Fibroblast of the aortic adventitia (primary cell): ENCODE data around the gene TPGS1. TPM values are rescaled to one million over a fixed set of nuclear protein-coding genes. Genes with fewer than 3 reads are reported as not detected.
A peak's percentile ranks its signal among the peaks of the same experiment; 100 is the strongest.

Experiments used
- DNase-seq: peaks from one replicate; pipeline ENCODE4 v3.0.0-alpha.2; 2010; ENCODE audit warnings: low read depth
- H3K4me3 ChIP-seq: 2 replicates; pipeline ENCODE4 v1.5.1; 2011; ENCODE audit warnings: low read depth, mild to moderate bottlenecking, control low read depth, low read length, moderate library complexity
- CTCF ChIP-seq: IDR thresholded peaks from 2 replicates; pipeline ENCODE4 v1.5.1; 2011; ENCODE audit warnings: mild to moderate bottlenecking, low read length, control low read depth, inconsistent platforms; ENCODE audit not compliant: insufficient read depth
- total RNA-seq: library from RNA; depleted of rRNA; stranded (reverse); fragments of >200 nt; gene quantifications from 2 replicates; pipeline ENCODE4 v1.2.3, GENCODE V29; 2012; ENCODE audit warnings: low replicate concordance

TPGS1 gene
- total RNA-seq, 1 donor, result 25.2 TPM

GRCh38 chr19:485077-485476 lies 22.2 kb upstream of the TPGS1 start:
- no peak overlapping the region for H3K4me3 ChIP-seq
- TF ChIP-seq CTCF, result no peak
- DNase-seq, result no peak

DNA sequence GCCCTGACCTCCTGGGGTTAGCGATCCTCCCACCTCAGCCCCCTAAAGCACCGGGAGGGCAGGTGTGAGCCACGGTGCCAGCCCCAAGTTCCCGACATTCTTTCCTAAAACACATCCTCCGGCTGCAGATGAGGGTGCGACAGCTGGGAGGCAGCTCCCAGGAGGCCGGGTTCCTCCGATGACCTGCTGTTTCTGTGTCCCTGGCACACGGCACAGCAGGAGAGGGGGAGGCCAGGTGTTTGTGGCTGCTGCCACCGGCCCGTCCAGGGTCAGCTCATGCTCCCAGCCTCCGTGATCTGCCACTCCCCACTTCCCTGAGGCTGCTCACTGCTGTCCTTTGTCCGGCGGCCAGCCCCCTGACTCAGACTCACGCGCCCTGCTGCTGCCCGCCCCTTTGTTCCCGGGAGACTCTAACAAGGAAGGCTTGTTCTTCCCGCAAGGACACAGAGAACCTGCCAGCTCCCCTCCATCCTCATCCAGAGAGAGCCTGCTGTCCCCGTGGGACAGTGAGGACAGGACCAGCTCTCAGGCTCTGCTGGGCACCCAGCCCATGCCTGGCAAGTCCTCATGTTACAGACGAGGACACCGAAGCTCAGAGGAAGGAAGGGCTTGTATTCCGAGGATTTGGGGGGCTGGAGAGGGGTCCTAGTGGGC lies 21.6 kb upstream of the TPGS1 start:
- H3K4me3 ChIP-seq, result peak overlapping the region; percentile 42
- DNase-seq, result peak; percentile 80
- TF ChIP-seq CTCF, result no peak

DNA sequence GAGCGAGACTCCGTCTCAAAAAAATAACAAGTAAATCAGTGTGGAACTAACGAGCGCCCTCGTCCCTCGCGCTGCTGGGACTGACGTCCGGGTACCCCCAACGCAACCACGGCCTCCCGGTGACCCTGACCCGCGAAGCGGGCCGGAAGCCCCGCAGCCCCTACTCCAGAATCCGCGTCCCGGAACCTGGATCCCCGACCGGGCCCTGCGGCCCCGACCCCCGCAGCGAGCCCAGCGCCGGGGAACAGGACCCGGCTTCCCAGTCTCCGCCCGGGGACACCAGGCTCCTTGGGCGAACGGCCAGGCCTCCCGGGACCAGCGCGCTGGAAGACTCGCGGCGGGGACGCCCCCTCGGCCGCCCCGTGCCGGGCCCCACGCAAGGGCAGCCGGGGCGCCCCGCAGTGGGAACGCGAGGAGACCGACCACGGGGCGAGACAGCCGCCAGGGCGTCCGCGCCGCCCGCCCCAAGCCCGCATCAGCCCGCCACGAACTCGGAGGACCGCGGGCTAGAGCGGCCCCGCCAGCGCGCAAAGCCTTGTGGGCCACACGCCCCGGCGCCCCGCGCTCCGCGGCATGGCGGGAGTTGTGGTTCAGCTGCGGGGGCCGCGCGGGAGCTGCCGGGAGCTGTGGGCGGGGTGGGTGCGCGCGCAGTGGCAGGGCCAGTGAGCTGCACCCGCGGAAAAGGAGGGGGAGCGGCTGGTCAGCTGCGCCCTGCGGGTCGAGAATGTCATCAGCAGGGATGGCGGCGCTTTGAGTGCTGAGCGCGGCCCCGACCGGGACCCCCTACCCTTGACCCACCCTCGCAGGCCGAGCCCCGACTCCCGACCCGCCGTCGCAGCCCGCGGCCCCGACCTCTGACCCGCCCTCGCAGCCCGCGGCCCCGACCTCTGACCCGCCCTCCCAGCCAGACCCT lies 18.5 kb upstream of the TPGS1 start:
- peak overlapping the region; percentile 76 for H3K4me3 ChIP-seq
- peak; percentile 91 for DNase-seq
- TF ChIP-seq CTCF, result no peak

DNA sequence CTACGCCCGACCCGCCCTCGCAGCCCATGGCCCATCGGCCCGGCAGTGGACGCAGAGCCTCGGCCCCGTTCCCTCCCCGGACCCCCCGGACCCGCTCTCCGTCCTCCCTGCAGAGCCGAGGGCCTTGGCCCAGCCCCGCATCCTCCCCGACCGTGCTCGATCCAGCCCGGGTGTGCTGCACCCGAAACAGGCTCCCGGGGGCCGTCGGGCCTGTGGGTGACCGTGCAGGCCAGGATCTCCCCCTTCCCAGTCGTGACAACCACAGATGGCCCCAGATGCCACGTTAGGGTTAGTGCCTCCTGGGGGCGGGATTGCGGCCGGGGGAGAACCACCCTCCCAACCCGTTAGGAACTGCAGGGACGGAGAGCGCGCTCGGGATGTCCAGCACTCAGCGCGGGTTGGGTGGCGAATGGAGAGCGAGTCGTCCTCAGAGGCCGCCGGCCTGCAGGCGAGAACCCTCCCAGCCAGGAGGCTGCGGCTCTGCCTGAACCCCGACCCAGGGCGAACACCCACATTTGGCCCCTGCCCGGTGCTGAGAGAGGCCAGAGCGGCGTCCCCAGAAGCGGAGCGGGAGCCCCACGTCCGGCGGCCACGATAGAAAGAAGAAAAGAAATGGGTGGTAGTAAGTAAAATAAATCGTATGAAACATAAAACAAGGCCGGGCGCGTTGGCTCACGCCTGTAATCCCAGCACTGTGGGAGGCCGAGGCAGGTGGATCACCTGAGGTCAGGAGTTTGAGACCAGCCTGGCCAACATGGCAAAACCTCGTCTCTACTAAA lies 17.7 kb upstream of the TPGS1 start:
- H3K4me3 ChIP-seq, result peak overlapping the region; percentile 67
- no peak for TF ChIP-seq CTCF
- DNase-seq, result peak; percentile 21

GRCh38 chr19:491146-491741 lies 16.1 kb upstream of the TPGS1 start:
- TF ChIP-seq CTCF, result no peak
- no peak for DNase-seq
- no peak overlapping the region for H3K4me3 ChIP-seq

DNA sequence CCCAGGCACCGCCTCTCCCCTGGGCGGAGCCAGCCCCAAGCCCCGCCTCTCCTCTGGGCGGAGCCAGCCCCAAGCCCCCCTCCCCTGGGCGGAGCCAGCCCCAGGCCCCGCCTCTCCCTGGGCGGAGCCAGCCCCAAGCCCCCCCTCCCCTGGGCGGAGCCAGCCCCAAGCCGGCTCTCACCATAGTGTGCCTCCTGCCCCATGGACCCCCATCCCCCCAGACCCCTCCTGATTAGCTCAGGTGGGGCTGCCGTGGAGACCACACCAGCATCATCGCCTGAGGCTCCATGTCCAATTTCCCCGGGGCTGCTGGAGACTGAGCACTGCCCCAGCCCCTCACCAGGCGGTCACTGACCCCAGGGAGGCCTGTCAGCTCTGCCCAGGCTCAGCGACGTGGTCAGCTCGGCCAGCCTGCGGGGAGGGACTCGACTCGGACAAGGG lies 15.2 kb upstream of the TPGS1 start:
- no peak for TF ChIP-seq CTCF
- H3K4me3 ChIP-seq, result no peak overlapping the region
- peak; percentile 11 for DNase-seq
